ENCODE results near the gene LRRTM2.

Gene LRRTM2

GRCh38 chr5:138898299-138898698 lies 23.2 kb upstream of the LRRTM2 start:
- no peak for ATAC-seq

GRCh38 chr5:138895918-138896317 lies 20.8 kb upstream of the LRRTM2 start:
- no peak for TF ChIP-seq PATZ1 (CRISPR knock-in tag; IDR thresholded peaks at IDR 0.05; ENCODE audit: borderline replicate concordance)
- no peak for TF ChIP-seq TOX (CRISPR knock-in tag; IDR thresholded peaks at IDR 0.05; ENCODE audit: borderline replicate concordance)
- TF ChIP-seq BACH2 (CRISPR knock-in tag; IDR thresholded peaks at IDR 0.05; ENCODE audit: borderline replicate concordance) = no peak
- TF ChIP-seq TSHZ2 (CRISPR knock-in tag; IDR thresholded peaks at IDR 0.05) = no peak
- no peak for TF ChIP-seq CREB5 (CRISPR knock-in tag; IDR thresholded peaks at IDR 0.05; ENCODE audit: low read depth)
- no peak for TF ChIP-seq ARNTL (CRISPR knock-in tag; IDR thresholded peaks at IDR 0.05; ENCODE audit: borderline replicate concordance, low read depth)
- no peak for TF ChIP-seq CSRNP3 (CRISPR knock-in tag; IDR thresholded peaks at IDR 0.05)
- no peak for TF ChIP-seq ZNF565 (CRISPR knock-in tag; conservative IDR thresholded peaks at IDR 0.05; ENCODE audit: low read depth)
- TF ChIP-seq ZFP30 (CRISPR knock-in tag; IDR thresholded peaks at IDR 0.05) = no peak
- TF ChIP-seq ISL1 (CRISPR knock-in tag; IDR thresholded peaks at IDR 0.05) = no peak
- TF ChIP-seq ESRRG (CRISPR knock-in tag; IDR thresholded peaks at IDR 0.05) = no peak
- no peak for TF ChIP-seq ZNF8 (CRISPR knock-in tag; IDR thresholded peaks at IDR 0.05)
- no peak for TF ChIP-seq TCF4 (CRISPR knock-in tag; IDR thresholded peaks at IDR 0.05; ENCODE audit: borderline replicate concordance)
- TF ChIP-seq RARB (CRISPR knock-in tag; IDR thresholded peaks at IDR 0.05) = no peak
- no peak for TF ChIP-seq PPARA (CRISPR knock-in tag; IDR thresholded peaks at IDR 0.05; ENCODE audit: borderline replicate concordance)
- no peak for TF ChIP-seq OSR1 (CRISPR knock-in tag; IDR thresholded peaks at IDR 0.05)
- no peak for TF ChIP-seq CSDC2 (CRISPR knock-in tag; IDR thresholded peaks at IDR 0.05)
- TF ChIP-seq SNAI2 (CRISPR knock-in tag; IDR thresholded peaks at IDR 0.05) = no peak
- no peak for TF ChIP-seq ZNF70 (CRISPR knock-in tag; IDR thresholded peaks at IDR 0.05)
- ATAC-seq = no peak

More at GRCh38 chr5:138898299-138898698, 23.2 kb upstream of the LRRTM2 start:
- no peak for TF ChIP-seq TCF4 (CRISPR knock-in tag; IDR thresholded peaks at IDR 0.05; ENCODE audit: borderline replicate concordance)
- no peak for TF ChIP-seq ARNTL (CRISPR knock-in tag; IDR thresholded peaks at IDR 0.05; ENCODE audit: borderline replicate concordance, low read depth)
- no peak for TF ChIP-seq ESRRG (CRISPR knock-in tag; IDR thresholded peaks at IDR 0.05)
- no peak for TF ChIP-seq OSR1 (CRISPR knock-in tag; IDR thresholded peaks at IDR 0.05)

- ATAC-seq = no peak; the same call in 2 of the 3 replicates
- no peak for TF ChIP-seq PPARA (CRISPR knock-in tag; IDR thresholded peaks at IDR 0.05; ENCODE audit: borderline replicate concordance)
- TF ChIP-seq CSRNP3 (CRISPR knock-in tag; IDR thresholded peaks at IDR 0.05) = no peak
- no peak for TF ChIP-seq CSDC2 (CRISPR knock-in tag; IDR thresholded peaks at IDR 0.05)
- TF ChIP-seq TOX (CRISPR knock-in tag; IDR thresholded peaks at IDR 0.05; ENCODE audit: borderline replicate concordance) = no peak
- no peak for TF ChIP-seq ZFP30 (CRISPR knock-in tag; IDR thresholded peaks at IDR 0.05)
- TF ChIP-seq CREB5 (CRISPR knock-in tag; IDR thresholded peaks at IDR 0.05; ENCODE audit: low read depth) = no peak
- TF ChIP-seq TCF4 (CRISPR knock-in tag; IDR thresholded peaks at IDR 0.05; ENCODE audit: borderline replicate concordance) = no peak
- TF ChIP-seq RARB (CRISPR knock-in tag; IDR thresholded peaks at IDR 0.05) = no peak
- no peak for TF ChIP-seq POU6F1 (CRISPR knock-in tag; IDR thresholded peaks at IDR 0.05; ENCODE audit: borderline replicate concordance, low read depth)
- TF ChIP-seq TSHZ2 (CRISPR knock-in tag; IDR thresholded peaks at IDR 0.05) = no peak
- TF ChIP-seq ZNF8 (CRISPR knock-in tag; IDR thresholded peaks at IDR 0.05) = no peak
- TF ChIP-seq ZNF70 (CRISPR knock-in tag; IDR thresholded peaks at IDR 0.05) = no peak
- TF ChIP-seq ZFP3 (CRISPR knock-in tag; IDR thresholded peaks at IDR 0.05) = no peak
- TF ChIP-seq ISL1 (CRISPR knock-in tag; IDR thresholded peaks at IDR 0.05) = no peak
- no peak for TF ChIP-seq ESRRG (CRISPR knock-in tag; IDR thresholded peaks at IDR 0.05)
Measured at GRCh38 chr5:138890644-138891043, 15.5 kb upstream of the LRRTM2 start.
